PC-3 (cell line): Measurements from ENCODE around the gene DLG2. TPM values are rescaled to one million over a fixed set of nuclear protein-coding genes. Genes with fewer than 3 reads are reported as not detected.

Experiments used
- ATAC-seq: fragments of 200-7000 bp; cut with Tn5 transposase; 2 replicates; pipeline ENCODE4 v1.9.1; 2020; ENCODE audit warnings: mild to moderate bottlenecking, moderate library complexity
- BruUV-seq: library from RNA; stranded (reverse); fragments of 400-500 nt; replicated peaks from 2 replicates; lab custom pipeline; 2021; lab: Mats Ljungman, UMichigan
- CTCF ChIA-PET: fragments of 300-600 bp; sonication (Branson Sonifier 250); formaldehyde crosslinking; loops from one replicate; lab custom pipeline; 2022; ENCODE audit warnings: antibody characterized with exemption; lab: Charles Lee
- POLR2A ChIA-PET: fragments of 300-600 bp; sonication (Branson Sonifier 250); formaldehyde crosslinking; loops from one replicate; lab custom pipeline; 2022; ENCODE audit warnings: antibody characterized with exemption; ENCODE audit not compliant: unreplicated experiment; lab: Charles Lee
- DNase-seq: peaks from one replicate; pipeline ENCODE4 v3.0.0-alpha.2; 2015
- H2AFZ ChIP-seq: fragments of 300-600 bp; sonication (generic); 2 replicates; pipeline ENCODE4 v1.6.0; 2016; ENCODE audit warnings: antibody characterized with exemption, low read length
- H3F3A ChIP-seq: fragments of 300-600 bp; sonication (generic); one replicate; pipeline ENCODE4 v1.6.0; 2017; ENCODE audit warnings: antibody characterized with exemption, low read length, control low read depth, mild to moderate bottlenecking; ENCODE audit not compliant: unreplicated experiment
- H3K27ac ChIP-seq: fragments of 300-600 bp; sonication (generic); 2 replicates; pipeline ENCODE4 v1.5.1; 2016; ENCODE audit warnings: mild to moderate bottlenecking, low read length
- H3K27me3 ChIP-seq: fragments of 300-600 bp; sonication (generic); 2 replicates; pipeline ENCODE4 v1.6.1; 2016; ENCODE audit warnings: low read length, mixed read lengths
- H3K36me3 ChIP-seq: fragments of 300-600 bp; sonication (generic); 2 replicates; pipeline ENCODE4 v1.6.1; 2016; ENCODE audit warnings: low read depth, mixed run types, low read length, mixed read lengths
- H3K4me1 ChIP-seq: fragments of 300-600 bp; sonication (generic); 2 replicates; pipeline ENCODE4 v1.5.1; 2016; ENCODE audit warnings: low read length; ENCODE audit not compliant: insufficient read depth
- H3K4me2 ChIP-seq: fragments of 300-600 bp; sonication (generic); 2 replicates; pipeline ENCODE4 v1.6.0; 2016; ENCODE audit warnings: low read length
- H3K4me3 ChIP-seq: fragments of 300-600 bp; sonication (generic); 2 replicates; pipeline ENCODE4 v1.5.1; 2016; ENCODE audit warnings: mild to moderate bottlenecking, low read length, mixed read lengths
- H3K79me2 ChIP-seq: fragments of 300-600 bp; sonication (generic); 2 replicates; pipeline ENCODE4 v1.6.1; 2017; ENCODE audit warnings: low read length, mixed read lengths
- H3K9ac ChIP-seq: fragments of 300-600 bp; sonication (generic); 2 replicates; pipeline ENCODE4 v1.6.0; 2016; ENCODE audit warnings: mild to moderate bottlenecking, low read length
- H3K9me2 ChIP-seq: fragments of 300-600 bp; sonication (generic); replicated peaks from 2 replicates; pipeline ENCODE4 v1.6.1; 2016; ENCODE audit warnings: mixed run types, low read length, mixed read lengths
- H3K9me3 ChIP-seq: fragments of 300-600 bp; sonication (generic); 2 replicates; pipeline ENCODE4 v1.6.1; 2016; ENCODE audit warnings: low read length, mixed read lengths
- H4K20me1 ChIP-seq: fragments of 300-600 bp; sonication (generic); 2 replicates; pipeline ENCODE4 v1.6.1; 2016; ENCODE audit warnings: low read length, mixed read lengths
- CTCF ChIP-seq: fragments of 300-600 bp; sonication (generic); conservative IDR thresholded peaks from 2 replicates; pipeline ENCODE4 v1.5.1; 2017; ENCODE audit warnings: antibody characterized with exemption, low read depth, mild to moderate bottlenecking, low read length
- EZH2 ChIP-seq: fragments of 300-600 bp; sonication (generic); IDR thresholded peaks from one replicate; pipeline ENCODE4 v1.6.1; 2017; ENCODE audit warnings: antibody characterized with exemption, mild to moderate bottlenecking, low read length; ENCODE audit not compliant: unreplicated experiment
- EZH2phosphoT487 ChIP-seq: fragments of 300-600 bp; sonication (generic); IDR thresholded peaks from 2 replicates; pipeline ENCODE4 v1.6.1; 2018; ENCODE audit warnings: mild to moderate bottlenecking, antibody characterized with exemption, low read length, borderline replicate concordance
- intact Hi-C: fragments of 100-400 bp; cut with micrococcal nuclease; formaldehyde crosslinking; loops from 2 replicates; pipeline ENCODE4 v1.9.0; 2023
- total RNA-seq: library from RNA; depleted of rRNA; stranded (reverse); fragments of >200 nt; gene quantifications from 2 replicates; pipeline ENCODE4 v1.2.3, GENCODE V29; 2014

Gene DLG2
- total RNA-seq, 1 experiment from 2014 or later, result 0.58 TPM

- POLR2A ChIA-PET, result no interaction called here
- BruUV-seq, result no TSS peak
- no peaks in the 10 kb centered on the region for H3F3A ChIP-seq
- TF ChIP-seq EZH2 (no peak), EZH2phosphoT487 (no peak), CTCF (peak; percentile 89)
- CTCF ChIA-PET, result no interaction called here
- no peak overlapping the region for H3K4me2 ChIP-seq
- ATAC-seq (peak; percentile 58), DNase-seq (peak; percentile 74)
- H3K27me3 ChIP-seq, result no peaks in the 10 kb centered on the region
- H3K9ac ChIP-seq, result no peak overlapping the region
- H3K27ac ChIP-seq, result no peak overlapping the region
- no peaks in the 10 kb centered on the region for H3K9me2 ChIP-seq
- H3K9me3 ChIP-seq, result no peaks in the 10 kb centered on the region
- no peaks in the 10 kb centered on the region for H3K36me3 ChIP-seq
- no peak overlapping the region for H2AFZ ChIP-seq
- no peak overlapping the region for H3K4me3 ChIP-seq
- no peaks in the 10 kb centered on the region for H4K20me1 ChIP-seq
- H3K79me2 ChIP-seq, result no peaks in the 10 kb centered on the region
- H3K4me1 ChIP-seq, result no peaks in the 10 kb centered on the region
- intact Hi-C loops, result loop anchor here (1.0 to 10.0 kb wide), 7 partner anchors 31 to 1325 kb away; partner anchors contain the start of gene DLG2
Measured at GRCh38 chr11:85595285-85595884, 31.8 kb downstream of the DLG2 start.

- Histone ChIP-seq H3K79me2 (no peaks in the 10 kb centered on the region), H3F3A (no peaks in the 10 kb centered on the region), H4K20me1 (no peaks in the 10 kb centered on the region), H3K9me3 (no peaks in the 10 kb centered on the region), H3K9me2 (no peaks in the 10 kb centered on the region), H3K9ac (no peak overlapping the region), H3K27me3 (no peaks in the 10 kb centered on the region), H3K36me3 (no peaks in the 10 kb centered on the region), H3K4me2 (no peak overlapping the region), H2AFZ (no peak overlapping the region), H3K4me3 (no peak overlapping the region), H3K27ac (no peak overlapping the region), H3K4me1 (no peaks in the 10 kb centered on the region)
- TF ChIP-seq EZH2, result no peak
- peak; percentile 77 for TF ChIP-seq CTCF
- DNase-seq, result peak; percentile 82
- POLR2A ChIA-PET, result no interaction called here
- peak; percentile 95 for ATAC-seq
- intact Hi-C loops, result loop anchor here (1.0 to 10.0 kb wide), 6 partner anchors 234 to 1754 kb away; no protein-coding TSS in a partner anchor
- BruUV-seq, result no TSS peak
- CTCF ChIA-PET, result interaction anchor here (0.6 to 1.3 kb wide), 4 partner anchors 743 to 1033 kb away, joined by 5 to 7 read pairs (median 5); no protein-coding TSS in a partner anchor
Measured at GRCh38 chr11:85590848-85591483, 36.2 kb downstream of the DLG2 start.

- H3K27ac ChIP-seq, result no peak overlapping the region
- H3K79me2 ChIP-seq, result no peaks in the 10 kb centered on the region
- no peak overlapping the region for H3K9ac ChIP-seq
- DNase-seq (no peak), ATAC-seq (no peak)
- H3K9me2 ChIP-seq, result no peaks in the 10 kb centered on the region
- no peaks in the 10 kb centered on the region for H3K27me3 ChIP-seq
- no peaks in the 10 kb centered on the region for H4K20me1 ChIP-seq
- POLR2A ChIA-PET, result no interaction called here
- intact Hi-C loops, result no loop called here
- H3K4me2 ChIP-seq, result no peak overlapping the region
- TF ChIP-seq EZH2phosphoT487 (no peak), CTCF (no peak), EZH2 (no peak)
- CTCF ChIA-PET, result interaction anchor here (1.3 kb wide), 1 partner anchor 1031 kb away, joined by 5 read pairs; no protein-coding TSS in a partner anchor
- H3K4me3 ChIP-seq, result no peak overlapping the region
- no TSS peak for BruUV-seq
- H3K36me3 ChIP-seq, result no peaks in the 10 kb centered on the region
- H3K4me1 ChIP-seq, result no peaks in the 10 kb centered on the region
- H2AFZ ChIP-seq, result no peak overlapping the region
- H3F3A ChIP-seq, result no peaks in the 10 kb centered on the region
- H3K9me3 ChIP-seq, result no peaks in the 10 kb centered on the region
Measured at GRCh38 chr11:85589373-85589772, 37.8 kb downstream of the DLG2 start.
